Measurements from ENCODE around the gene RASA4.
"Not testable (repeated sequence)": the region's sequence is repeated elsewhere in the genome, so short reads cannot be mapped to it uniquely, and the experiment has no call there.

DNA sequence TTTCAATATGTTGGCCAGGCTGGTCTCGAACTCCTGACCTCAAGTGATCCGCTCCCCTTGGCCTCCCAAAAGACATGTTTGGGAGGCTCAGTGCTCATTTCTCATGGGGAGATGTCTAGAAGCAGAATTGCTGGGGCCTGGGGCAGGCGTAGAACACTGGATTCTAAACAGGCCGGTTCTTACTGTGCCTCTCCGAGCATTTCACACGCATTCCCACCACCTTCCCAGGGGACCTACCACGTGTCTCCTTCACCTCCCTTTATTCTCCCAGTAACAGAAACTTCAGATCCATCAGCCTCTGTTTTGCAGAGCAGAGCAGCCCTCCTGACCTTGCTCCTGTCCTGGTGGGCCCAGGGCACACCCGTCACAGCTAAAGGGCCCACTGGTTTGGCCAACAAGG lies 89.4 kb downstream of the RASA4 start:
- not testable (repeated sequence) for TF ChIP-seq CTCF (IDR thresholded peaks at IDR 0.05; ENCODE audit: insufficient read depth, low read length, poor library complexity, severe bottlenecking); EZH2phosphoT487 (conservative IDR thresholded peaks at IDR 0.05; ENCODE audit: low read length)
